ENCODE results near the gene CLDN7. TPM values are rescaled to one million over a fixed set of nuclear protein-coding genes. Genes with fewer than 3 reads are reported as not detected.
A peak's percentile ranks its signal among the peaks of the same experiment; 100 is the strongest.

Gene CLDN7
- total RNA-seq, 4 donors from 2014 or later = 571 to 1,162 (median 940) TPM

GRCh38 chr17:7294614-7295153 is 32.4 kb upstream of the CLDN7 start, which contains the start of gene YBX2:
TSS of gene YBX2 (minus strand) at chr17:7294639. CDS start at chr17:7294500, 139 bp downstream.
- H3K4me1 ChIP-seq = peaks cover 26 to 56% (median 47%) of the 10 kb centered on the region in 4 donors

GRCh38 chr17:7293816-7294613 is 31.7 kb upstream of the CLDN7 start:
- TF ChIP-seq POLR2AphosphoS5 (IDR thresholded peaks at IDR 0.05) (peak; percentile 4 to 61 (median 21)), CTCF (IDR thresholded peaks at IDR 0.05) (no peak), POLR2A (IDR thresholded peaks at IDR 0.05) (peak; percentile 49), EP300 (IDR thresholded peaks at IDR 0.05; ENCODE audit: low read depth) (no peak)
- H3K4me1 ChIP-seq = peaks cover 26 to 56% (median 47%) of the 10 kb centered on the region in 4 donors
- H3K27me3 ChIP-seq = peaks cover 25% of the 10 kb centered on the region
- intact Hi-C loops (cut with DNase I; ENCODE audit: low total_unique reads) (no loop called here), in situ Hi-C loops (cut with MboI; ENCODE audit: low pct_ligation_motif_present in 1 of 4, low pct_unique_long_range_greater_than_20kb in 1 of 4, low sequenced_read_pairs in 3 of 4) (loop anchor here in 2 of 4 donors (25.0 kb wide), 1 partner anchor 257 kb away; the partner anchor contains the start of genes SLC16A11 (in 2 of the 2) and SLC16A13 (in 2 of the 2))
- no peaks in the 10 kb centered on the region for H3K9me3 ChIP-seq
- peak; percentile 91 for DNase-seq
- H3K4me3 ChIP-seq = peak overlapping the region in 3 of 4 donors; percentile 25 to 46 (median 40)
- H3K36me3 ChIP-seq = no peaks in the 10 kb centered on the region
- 9% methylated on average over 56 of the region's 75 CpGs; no CpG with 5 or more reads in 1 of the 2 donors for WGBS, 2 donors (ENCODE audit: low coverage in 1 of 2)
- H3K27ac ChIP-seq = peak overlapping the region; percentile 70 to 91 (median 89)

More at GRCh38 chr17:7294614-7295153, 32.4 kb upstream of the CLDN7 start, which contains the start of gene YBX2:
- TF ChIP-seq CTCF (IDR thresholded peaks at IDR 0.05) (peak in 1 of 5 experiments; percentile 46), POLR2A (IDR thresholded peaks at IDR 0.05) (peak; percentile 87), POLR2AphosphoS5 (IDR thresholded peaks at IDR 0.05) (peak; percentile 47 to 93 (median 84)), EP300 (IDR thresholded peaks at IDR 0.05; ENCODE audit: low read depth) (peak; percentile 97)
- intact Hi-C loops (cut with DNase I; ENCODE audit: low total_unique reads) (no loop called here), in situ Hi-C loops (cut with MboI; ENCODE audit: low pct_ligation_motif_present in 1 of 4, low pct_unique_long_range_greater_than_20kb in 1 of 4, low sequenced_read_pairs in 3 of 4) (loop anchor here in 2 of 4 donors (25.0 kb wide), 1 partner anchor 257 kb away; the partner anchor contains the start of genes SLC16A11 (in 2 of the 2) and SLC16A13 (in 2 of the 2))
- WGBS, 2 donors (ENCODE audit: low coverage in 1 of 2) = 2% methylated on average over 21 of the region's 57 CpGs; no CpG with 5 or more reads in 1 of the 2 donors
- Histone ChIP-seq H3K9me3 (no peaks in the 10 kb centered on the region), H3K36me3 (no peaks in the 10 kb centered on the region), H3K4me3 (peak within 1 kb of the TSS in 3 of 4 donors; percentile 25 to 46 (median 40)), H3K27ac (peak within 1 kb of the TSS; percentile 70 to 91 (median 89)), H3K27me3 (peaks cover 25% of the 10 kb centered on the region)
- DNase-seq = peak; percentile 96

GRCh38 chr17:7293159-7293558 is 30.9 kb upstream of the CLDN7 start:
- Histone ChIP-seq H3K36me3 (no peaks in the 10 kb centered on the region), H3K27me3 (peaks cover 25% of the 10 kb centered on the region), H3K4me1 (peaks cover 26 to 56% (median 47%) of the 10 kb centered on the region in 4 donors), H3K9me3 (no peaks in the 10 kb centered on the region), H3K4me3 (peak overlapping the region in 1 of 4 donors; percentile 46), H3K27ac (peak overlapping the region in 3 of 4 donors; percentile 88 to 91 (median 90))
- DNase-seq = no peak
- WGBS, 2 donors (ENCODE audit: low coverage in 1 of 2) = 30 to 69% methylated on average over 2 to 11 of the region's 11 CpGs
- intact Hi-C loops (cut with DNase I; ENCODE audit: low total_unique reads) = no loop called here
- TF ChIP-seq POLR2AphosphoS5 (IDR thresholded peaks at IDR 0.05) = no peak
- no peak for TF ChIP-seq EP300 (IDR thresholded peaks at IDR 0.05; ENCODE audit: low read depth)
- TF ChIP-seq POLR2A (IDR thresholded peaks at IDR 0.05) = no peak
- TF ChIP-seq CTCF (IDR thresholded peaks at IDR 0.05) = no peak
- in situ Hi-C loops (cut with MboI; ENCODE audit: low pct_ligation_motif_present in 1 of 4, low pct_unique_long_range_greater_than_20kb in 1 of 4, low sequenced_read_pairs in 3 of 4) = loop anchor here in 2 of 4 donors (25.0 kb wide), 1 partner anchor 256 kb away; the partner anchor contains the start of genes SLC16A11 (in 2 of the 2) and SLC16A13 (in 2 of the 2)
